Activated CD4-positive, alpha-beta T cell treated with anti-CD3 and anti-CD28 coated beads for 36 hours (primary cell): ENCODE measurements around the gene CADM4. TPM values are rescaled to one million over a fixed set of nuclear protein-coding genes. Genes with fewer than 3 reads are reported as not detected.
A peak's percentile ranks its signal among the peaks of the same experiment; 100 is the strongest.
"Not testable (repeated sequence)": the region's sequence is repeated elsewhere in the genome, so short reads cannot be mapped to it uniquely, and the experiment has no call there.

ENCODE experiments used
- ATAC-seq: fragments of 200-7000 bp; cut with Tn5 transposase; one replicate; pipeline ENCODE4 v1.10.0; 2021; ENCODE audit warnings: mild to moderate bottlenecking, moderate library complexity
- CTCF ChIA-PET: fragments of 350-600 bp; sonication (Branson Sonifier 250); formaldehyde crosslinking; loops from one replicate; lab custom pipeline; 2021; ENCODE audit warnings: antibody characterized with exemption; lab: Charles Lee
- POLR2A ChIA-PET: fragments of 350-600 bp; sonication (Branson Sonifier 250); formaldehyde crosslinking; loops from one replicate; lab custom pipeline; 2021; ENCODE audit warnings: antibody characterized with exemption, inconsistent platforms; lab: Charles Lee
- DNase-seq: peaks from one replicate; pipeline ENCODE4 v3.0.0-alpha.2; 2020
- H3K27ac Mint-ChIP-seq: one replicate; pipeline ENCODE4 v1.8.0; 2021; ENCODE audit warnings: mixed read lengths
- H3K27me3 Mint-ChIP-seq: one replicate; pipeline ENCODE4 v1.8.0; 2021; ENCODE audit warnings: mixed read lengths
- H3K36me3 Mint-ChIP-seq: one replicate; pipeline ENCODE4 v1.8.0; 2021; ENCODE audit warnings: low read depth, mixed read lengths
- H3K4me1 Mint-ChIP-seq: one replicate; pipeline ENCODE4 v1.8.0; 2021; ENCODE audit warnings: mixed read lengths
- H3K4me3 Mint-ChIP-seq: one replicate; pipeline ENCODE4 v1.8.0; 2021; ENCODE audit warnings: mild to moderate bottlenecking, moderate library complexity, mixed read lengths
- H3K9me3 Mint-ChIP-seq: one replicate; pipeline ENCODE4 v1.8.0; 2021; ENCODE audit warnings: low read depth, mixed read lengths
- intact Hi-C, 2 experiments: fragments of 100-400 bp; cut with DNase I in 1 of 2; cut with micrococcal nuclease in 1 of 2; formaldehyde crosslinking; loops; one replicate each; pipeline versions ENCODE4 v1.14.2 to v1.15.1; 2022 to 2024; cut with DNase I, micrococcal nuclease
- total RNA-seq, 2 experiments: library from RNA; stranded (reverse); gene quantifications; one replicate each; pipeline ENCODE4 v1.2.3, GENCODE V29; 2021

Gene CADM4
- total RNA-seq, 2 experiments from 2014 or later, result 0.53 to 0.61 TPM

- H3K27me3 Mint-ChIP-seq, result no peaks in the 10 kb centered on the region
- H3K36me3 Mint-ChIP-seq, result no peaks in the 10 kb centered on the region
- ATAC-seq (no peak), DNase-seq (no peak)
- H3K27ac Mint-ChIP-seq, result no peak overlapping the region
- no peak overlapping the region for H3K4me3 Mint-ChIP-seq
- CTCF ChIA-PET, result interaction anchor here (1.0 to 1.3 kb wide), 2 partner anchors 38 to 70 kb away, joined by 3 read pairs; no protein-coding TSS in a partner anchor
- no peaks in the 10 kb centered on the region for H3K4me1 Mint-ChIP-seq
- H3K9me3 Mint-ChIP-seq, result no peaks in the 10 kb centered on the region
- POLR2A ChIA-PET, result no interaction called here
- intact Hi-C loops, result no loop called here
Observed at GRCh38 chr19:43606569-43607229, 33.0 kb downstream of the CADM4 start.

GRCh38 chr19:43605875-43606568, 33.6 kb downstream of the CADM4 start:
- DNase-seq (no peak), ATAC-seq (no peak)
- Mint-ChIP-seq H3K36me3 (no peaks in the 10 kb centered on the region), H3K9me3 (no peaks in the 10 kb centered on the region), H3K4me1 (no peaks in the 10 kb centered on the region), H3K4me3 (no peak overlapping the region), H3K27me3 (no peaks in the 10 kb centered on the region), H3K27ac (peak overlapping the region; percentile 23)
- CTCF ChIA-PET, result interaction anchor here (0.6 to 1.3 kb wide), 3 partner anchors 37 to 52 kb away, joined by 3 to 4 read pairs (median 3); no protein-coding TSS in a partner anchor
- POLR2A ChIA-PET, result no interaction called here
- intact Hi-C loops, result no loop called here

- H3K4me3 Mint-ChIP-seq, DNase-seq, H3K27me3 Mint-ChIP-seq, ATAC-seq, intact Hi-C loops, H3K9me3 Mint-ChIP-seq, H3K27ac Mint-ChIP-seq: not testable (repeated sequence)
- CTCF ChIA-PET, result interaction anchor here (1.2 kb wide), 1 partner anchor 45 kb away, joined by 6 read pairs; no protein-coding TSS in a partner anchor
- peaks cover 15% of the 10 kb centered on the region for H3K36me3 Mint-ChIP-seq
- POLR2A ChIA-PET, result interaction anchor here (0.6 kb wide), 1 partner anchor 154 kb away, joined by 7 read pairs; no protein-coding TSS in a partner anchor
- H3K4me1 Mint-ChIP-seq, result peaks cover 18% of the 10 kb centered on the region
Observed at GRCh38 chr19:43600326-43600725, 39.3 kb downstream of the CADM4 start.

GRCh38 chr19:43599635-43600295, 39.9 kb downstream of the CADM4 start:
- H3K4me3 Mint-ChIP-seq, result no peak overlapping the region
- no peak overlapping the region for H3K27ac Mint-ChIP-seq
- CTCF ChIA-PET, result interaction anchor here (0.9 to 1.2 kb wide), 2 partner anchors 45 to 79 kb away, joined by 3 to 6 read pairs; no protein-coding TSS in a partner anchor
- no peaks in the 10 kb centered on the region for H3K27me3 Mint-ChIP-seq
- peaks cover 15% of the 10 kb centered on the region for H3K36me3 Mint-ChIP-seq
- no peak for DNase-seq
- POLR2A ChIA-PET, result interaction anchor here (0.6 kb wide), 2 partner anchors 154 to 340 kb away, joined by 5 to 7 read pairs; no protein-coding TSS in a partner anchor
- intact Hi-C loops, result no loop called here
- H3K4me1 Mint-ChIP-seq, result peaks cover 18% of the 10 kb centered on the region
- no peaks in the 10 kb centered on the region for H3K9me3 Mint-ChIP-seq
- no peak for ATAC-seq

- no peak for DNase-seq
- peaks cover 22% of the 10 kb centered on the region for H3K4me1 Mint-ChIP-seq
- ATAC-seq, result no peak
- H3K27me3 Mint-ChIP-seq, result no peaks in the 10 kb centered on the region
- ChIA-PET POLR2A (no interaction called here), CTCF (interaction anchor here (5.9 kb wide), 1 partner anchor 43 kb away, joined by 88 read pairs; no protein-coding TSS in a partner anchor)
- peaks cover 18% of the 10 kb centered on the region for H3K36me3 Mint-ChIP-seq
- H3K27ac Mint-ChIP-seq, result peak overlapping the region; percentile 95
- H3K4me3 Mint-ChIP-seq, result peak overlapping the region; percentile 87
- no peaks in the 10 kb centered on the region for H3K9me3 Mint-ChIP-seq
- intact Hi-C loops, result no loop called here
Observed at GRCh38 chr19:43598445-43599240, 41.0 kb downstream of the CADM4 start.

- DNase-seq, result no peak
- Mint-ChIP-seq H3K4me3 (peak overlapping the region; percentile 87), H3K27ac (peak overlapping the region; percentile 95), H3K9me3 (no peaks in the 10 kb centered on the region), H3K4me1 (peaks cover 26% of the 10 kb centered on the region), H3K36me3 (peaks cover 25% of the 10 kb centered on the region), H3K27me3 (no peaks in the 10 kb centered on the region)
- no peak for ATAC-seq
- intact Hi-C loops, result loop anchor here in 1 of 2 experiments (2.0 kb wide), 1 partner anchor 65 kb away; the partner anchor contains the start of gene ZNF575
- CTCF ChIA-PET, result interaction anchor here (1.0 to 5.9 kb wide), 3 partner anchors 16 to 42 kb away, joined by 4 to 88 read pairs (median 4); no protein-coding TSS in a partner anchor
- POLR2A ChIA-PET, result no interaction called here
Observed at GRCh38 chr19:43597876-43598275, 41.8 kb downstream of the CADM4 start.

GRCh38 chr19:43596842-43597461, 42.7 kb downstream of the CADM4 start:
- intact Hi-C loops, result loop anchor here (1.0 to 2.0 kb wide), 12 partner anchors 22 to 184 kb away; partner anchors contain the start of genes PINLYP (in 2 of the 2), XRCC1 (in 2 of the 2), ZNF428 (in 2 of the 2) and ZNF575 (in 2 of the 2)
- Mint-ChIP-seq H3K27me3 (no peaks in the 10 kb centered on the region), H3K36me3 (peaks cover 29% of the 10 kb centered on the region), H3K4me3 (peak overlapping the region; percentile 87), H3K27ac (peak overlapping the region; percentile 95), H3K9me3 (no peaks in the 10 kb centered on the region), H3K4me1 (peaks cover 26% of the 10 kb centered on the region)
- DNase-seq (peak; percentile 30), ATAC-seq (no peak)
- CTCF ChIA-PET, result interaction anchor here (0.6 to 5.9 kb wide), 8 partner anchors 11 to 1147 kb away, joined by 3 to 88 read pairs (median 6); partner anchors contain the start of genes PINLYP and XRCC1
- POLR2A ChIA-PET, result interaction anchor here (1.5 to 1.8 kb wide), 2 partner anchors 22 to 71 kb away, joined by 6 to 9 read pairs; partner anchors contain the start of genes PINLYP and XRCC1

GRCh38 chr19:43595999-43596841, 43.4 kb downstream of the CADM4 start, which contains the start of the genes IRGQ and ZNF576:
TSS of gene IRGQ (minus strand) at chr19:43596134. CDS start at chr19:43595338, 796 bp downstream.
TSS of gene ZNF576 (plus strand) at chr19:43596595. CDS start at chr19:43597109, 514 bp downstream.
- H3K4me1 Mint-ChIP-seq, result peaks cover 26% of the 10 kb centered on the region
- ChIA-PET POLR2A (interaction anchor here (0.7 to 1.8 kb wide), 7 partner anchors 21 to 170 kb away, joined by 3 to 9 read pairs (median 4); partner anchors contain the start of genes PINLYP and XRCC1), CTCF (interaction anchor here (0.6 to 5.9 kb wide), 20 partner anchors 12 to 1208 kb away, joined by 3 to 88 read pairs (median 8); partner anchors contain the start of genes ETHE1, PHLDB3, PINLYP and SMG9)
- H3K27ac Mint-ChIP-seq, result peak within 1 kb of the TSS; percentile 95
- peak; percentile 100 for DNase-seq
- H3K9me3 Mint-ChIP-seq, result no peaks in the 10 kb centered on the region
- ATAC-seq, result peak; percentile 83
- H3K36me3 Mint-ChIP-seq, result peaks cover 31% of the 10 kb centered on the region
- intact Hi-C loops, result loop anchor here (1.0 to 2.0 kb wide), 13 partner anchors 21 to 185 kb away; partner anchors contain the start of genes PINLYP (in 2 of the 2), XRCC1 (in 2 of the 2), ZNF428 (in 2 of the 2) and ZNF575 (in 2 of the 2)
- H3K4me3 Mint-ChIP-seq, result peak within 1 kb of the TSS; percentile 87
- H3K27me3 Mint-ChIP-seq, result no peaks in the 10 kb centered on the region

GRCh38 chr19:43595605-43595998, 44.0 kb downstream of the CADM4 start:
- peak; percentile 53 for DNase-seq
- H3K9me3 Mint-ChIP-seq, result no peaks in the 10 kb centered on the region
- intact Hi-C loops, result loop anchor here in 1 of 2 experiments (2.0 kb wide), 1 partner anchor 149 kb away; no protein-coding TSS in a partner anchor
- ChIA-PET CTCF (interaction anchor here (0.6 to 5.9 kb wide), 21 partner anchors 13 to 1207 kb away, joined by 3 to 88 read pairs (median 8); partner anchors contain the start of genes ETHE1, PHLDB3, PINLYP and SMG9), POLR2A (interaction anchor here (0.7 to 1.8 kb wide), 7 partner anchors 20 to 170 kb away, joined by 3 to 9 read pairs (median 4); partner anchors contain the start of genes PINLYP and XRCC1)
- peak; percentile 18 for ATAC-seq
- peaks cover 26% of the 10 kb centered on the region for H3K4me1 Mint-ChIP-seq
- peak overlapping the region; percentile 87 for H3K4me3 Mint-ChIP-seq
- peak overlapping the region; percentile 95 for H3K27ac Mint-ChIP-seq
- no peaks in the 10 kb centered on the region for H3K27me3 Mint-ChIP-seq
- H3K36me3 Mint-ChIP-seq, result peaks cover 34% of the 10 kb centered on the region
